ENCODE measurements around the gene PRKAB2.
"Not testable (repeated sequence)": the region's sequence is repeated elsewhere in the genome, so short reads cannot be mapped to it uniquely, and the experiment has no call there.

PRKAB2 gene

DNA sequence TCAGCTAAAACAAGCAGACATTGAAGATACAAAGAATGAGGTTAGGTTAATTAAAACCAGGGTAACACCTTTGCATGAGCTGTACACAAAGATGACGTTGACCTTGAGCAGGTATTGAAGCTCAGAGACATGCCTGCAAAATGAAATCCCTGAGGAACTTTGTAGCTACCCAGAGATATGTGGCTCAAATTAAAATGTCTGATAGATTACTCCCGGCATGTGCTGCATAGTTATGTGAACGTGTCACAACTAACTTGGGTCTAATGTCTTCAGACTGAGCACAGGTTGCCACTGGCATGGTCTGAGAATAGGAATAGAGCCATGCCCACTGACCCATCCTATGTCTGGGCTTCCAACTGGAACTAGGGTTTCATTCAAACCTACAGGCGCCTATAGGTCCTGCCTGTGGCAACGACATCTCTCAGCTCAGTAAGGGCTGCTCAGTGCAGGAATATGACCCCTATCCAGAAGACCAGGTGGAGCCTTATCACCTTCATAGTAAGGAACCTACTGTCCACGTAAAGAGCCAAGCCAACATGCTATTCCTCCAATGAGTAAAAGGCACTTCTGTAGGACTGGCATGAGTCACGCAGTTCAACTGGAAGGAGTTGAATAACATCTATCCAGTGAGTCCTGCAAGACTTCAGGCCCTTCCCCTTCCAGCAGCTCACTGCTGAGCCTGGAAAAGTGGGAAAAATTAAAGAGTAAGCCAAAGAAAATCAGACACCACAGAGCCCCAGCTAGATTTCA lies 60.7 kb downstream of the PRKAB2 start:
- in situ Hi-C loops (cut with MboI; ENCODE audit: low sequenced_read_pairs): no loop called here

DNA sequence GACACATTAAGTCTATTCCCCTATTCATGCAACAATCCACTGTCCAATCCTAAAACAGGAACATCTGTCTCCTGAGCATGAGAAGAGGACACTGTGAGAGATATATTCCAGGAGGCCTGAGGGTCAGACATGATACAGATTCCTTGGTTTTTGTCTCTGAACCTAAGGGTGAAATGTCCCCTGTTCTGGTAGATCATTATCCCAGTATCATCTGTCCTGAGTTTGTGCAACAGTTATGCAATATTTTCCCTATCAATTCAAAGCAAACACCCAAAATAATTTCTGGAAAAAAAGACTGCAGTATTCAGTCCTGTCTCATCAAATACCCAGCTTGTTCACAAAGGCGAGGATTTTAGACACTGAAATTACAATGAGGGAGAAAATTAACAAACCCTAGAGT lies 61.4 kb downstream of the PRKAB2 start:
- in situ Hi-C loops (cut with MboI; ENCODE audit: low sequenced_read_pairs): no loop called here

DNA sequence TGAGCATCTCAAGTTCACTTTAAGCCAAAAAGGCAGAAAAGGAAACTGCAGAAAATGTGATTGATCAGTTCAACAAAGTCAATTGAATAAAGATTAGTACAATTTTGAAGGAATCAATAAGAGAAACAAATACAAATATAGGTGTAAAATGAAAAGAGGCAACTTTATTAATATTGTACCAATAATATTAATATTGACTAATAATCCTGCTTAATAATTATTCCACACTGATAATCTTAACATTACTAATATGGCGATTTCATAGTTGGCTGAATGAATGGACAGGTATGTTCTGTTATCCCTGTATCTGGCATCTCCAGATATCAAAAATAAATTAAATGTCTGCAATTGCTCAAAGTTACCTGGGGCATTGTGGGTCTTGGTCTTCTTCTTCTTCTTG lies 61.8 kb downstream of the PRKAB2 start:
- in situ Hi-C loops (cut with MboI; ENCODE audit: low sequenced_read_pairs): no loop called here

DNA sequence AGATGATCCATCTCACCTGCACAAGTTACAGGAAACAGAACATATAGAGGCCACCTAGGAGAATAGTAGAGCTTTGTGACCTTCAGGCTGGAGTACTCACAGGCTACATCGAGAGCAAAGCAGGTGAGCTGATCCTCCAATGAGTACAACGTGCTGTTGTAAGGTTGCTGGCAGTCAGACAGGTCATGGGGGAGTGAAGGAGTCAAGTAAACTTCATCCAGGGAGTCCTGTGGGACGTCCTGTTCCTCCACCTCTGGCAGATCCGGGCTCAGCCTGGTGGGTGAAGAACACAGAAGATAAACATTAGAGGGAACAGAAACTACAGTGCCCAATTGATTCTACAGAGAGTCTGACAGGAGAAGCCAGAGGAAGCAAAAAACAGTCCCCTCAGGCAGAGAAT lies 62.5 kb downstream of the PRKAB2 start:
- in situ Hi-C loops (cut with MboI; ENCODE audit: low sequenced_read_pairs): no loop called here

DNA sequence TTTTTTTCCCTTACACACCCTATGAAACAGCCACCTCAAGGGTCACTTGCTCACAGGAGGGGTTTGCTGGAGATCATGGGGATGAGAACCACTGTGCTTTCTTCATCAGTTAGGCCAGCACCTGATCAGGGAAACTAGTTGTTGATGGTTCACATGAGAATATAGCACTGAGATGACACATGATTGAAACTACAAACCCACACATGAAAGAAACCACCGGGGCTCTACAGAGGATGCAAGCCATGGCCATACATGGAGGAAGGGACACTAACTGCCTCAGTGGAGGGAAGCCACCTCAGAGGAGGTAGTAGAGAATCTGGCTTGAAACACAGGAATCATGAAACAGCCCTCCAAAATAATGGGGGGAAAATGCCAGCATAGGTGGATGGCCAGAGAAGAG lies 63.2 kb downstream of the PRKAB2 start:
- in situ Hi-C loops (cut with MboI; ENCODE audit: low sequenced_read_pairs): no loop called here

DNA sequence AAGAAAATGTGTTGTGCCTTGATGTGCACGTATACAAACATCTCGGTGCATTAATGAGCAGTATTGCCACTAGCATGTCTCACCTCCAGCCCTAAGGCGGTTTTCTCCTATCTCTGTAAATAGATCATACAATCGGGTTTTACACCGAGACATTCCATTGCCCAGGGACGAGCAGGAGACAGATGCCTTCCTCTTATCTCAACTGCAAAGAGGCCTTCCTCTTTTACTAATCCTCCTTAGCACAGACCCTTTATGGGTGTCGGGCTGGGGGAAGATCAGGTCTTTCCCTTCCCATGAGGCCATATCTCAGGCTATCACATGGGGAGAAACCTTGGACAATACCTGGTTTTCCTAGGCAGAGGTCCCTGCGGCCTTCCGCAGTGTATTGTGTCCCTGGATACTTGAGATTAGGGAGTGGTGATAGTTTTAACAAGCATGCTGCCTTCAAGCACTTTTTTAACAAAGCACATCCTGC lies 65.8 kb downstream of the PRKAB2 start:
- in situ Hi-C loops (cut with MboI; ENCODE audit: low sequenced_read_pairs): not testable (repeated sequence)

DNA sequence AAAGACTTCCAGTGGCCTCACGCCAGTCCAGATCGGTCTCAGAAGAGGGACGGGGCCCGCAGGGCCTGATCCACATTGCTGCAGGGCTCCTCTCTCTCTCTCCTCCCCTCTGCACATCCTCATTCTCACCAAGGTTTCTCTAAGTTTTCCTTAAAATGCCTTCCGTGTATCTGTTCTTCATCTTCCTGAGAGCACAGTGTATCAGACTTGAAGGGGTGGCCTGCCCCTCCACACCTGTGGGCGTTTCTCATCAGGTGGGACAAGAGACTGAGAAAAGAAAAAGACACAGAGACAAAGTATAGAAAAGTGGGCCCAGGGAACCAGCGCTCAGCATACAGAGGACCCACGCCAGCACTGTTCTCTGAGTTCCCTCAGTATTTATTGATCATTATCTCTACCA lies 66.4 kb downstream of the PRKAB2 start:
- in situ Hi-C loops (cut with MboI; ENCODE audit: low sequenced_read_pairs): no loop called here

All from HL-60/S4 treated with phorbol 12-myristate 13-acetate at 8.2 ng/mL for 4 days and 3 days (cell line).